ENCODE data around the gene IL7R. TPM values are rescaled to one million over a fixed set of nuclear protein-coding genes. Genes with fewer than 3 reads are reported as not detected.

Gene IL7R
- total RNA-seq, 4 donors from 2014 or later: 13.4 to 45.8 (median 23.7) TPM

DNA sequence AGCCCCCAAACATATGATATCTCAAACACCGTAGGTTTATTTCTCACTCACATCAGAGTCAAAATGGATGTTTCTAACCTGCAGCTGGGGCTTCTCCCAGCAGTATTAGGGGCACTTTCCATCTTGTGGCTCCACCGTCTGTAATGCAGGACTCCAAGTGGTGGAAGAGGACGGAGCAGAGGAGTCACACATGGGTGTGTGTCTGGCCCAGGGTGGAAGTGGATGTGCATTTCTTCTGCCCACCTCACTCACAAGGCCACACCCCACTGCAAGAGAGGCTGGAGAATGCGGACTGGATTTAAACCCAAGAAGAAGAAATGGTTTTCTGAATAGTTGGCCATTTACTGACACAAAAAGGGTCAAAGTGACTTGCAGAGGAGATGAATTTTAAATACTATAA, 13.9 kb downstream of the IL7R start:
- TF ChIP-seq, protein P1, sequence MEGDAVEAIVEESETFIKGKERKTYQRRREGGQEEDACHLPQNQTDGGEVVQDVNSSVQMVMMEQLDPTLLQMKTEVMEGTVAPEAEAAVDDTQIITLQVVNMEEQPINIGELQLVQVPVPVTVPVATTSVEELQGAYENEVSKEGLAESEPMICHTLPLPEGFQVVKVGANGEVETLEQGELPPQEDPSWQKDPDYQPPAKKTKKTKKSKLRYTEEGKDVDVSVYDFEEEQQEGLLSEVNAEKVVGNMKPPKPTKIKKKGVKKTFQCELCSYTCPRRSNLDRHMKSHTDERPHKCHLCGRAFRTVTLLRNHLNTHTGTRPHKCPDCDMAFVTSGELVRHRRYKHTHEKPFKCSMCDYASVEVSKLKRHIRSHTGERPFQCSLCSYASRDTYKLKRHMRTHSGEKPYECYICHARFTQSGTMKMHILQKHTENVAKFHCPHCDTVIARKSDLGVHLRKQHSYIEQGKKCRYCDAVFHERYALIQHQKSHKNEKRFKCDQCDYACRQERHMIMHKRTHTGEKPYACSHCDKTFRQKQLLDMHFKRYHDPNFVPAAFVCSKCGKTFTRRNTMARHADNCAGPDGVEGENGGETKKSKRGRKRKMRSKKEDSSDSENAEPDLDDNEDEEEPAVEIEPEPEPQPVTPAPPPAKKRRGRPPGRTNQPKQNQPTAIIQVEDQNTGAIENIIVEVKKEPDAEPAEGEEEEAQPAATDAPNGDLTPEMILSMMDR (IDR thresholded peaks at IDR 0.05): no peak
- ATAC-seq (ENCODE audit: low FRiP score) (no peak), DNase-seq (ENCODE audit: low spot score) (no peak)

GRCh38 chr5:35876454-35876853, 19.8 kb downstream of the IL7R start:
- ATAC-seq (ENCODE audit: low FRiP score) (no peak), DNase-seq (ENCODE audit: low spot score) (no peak)

DNA sequence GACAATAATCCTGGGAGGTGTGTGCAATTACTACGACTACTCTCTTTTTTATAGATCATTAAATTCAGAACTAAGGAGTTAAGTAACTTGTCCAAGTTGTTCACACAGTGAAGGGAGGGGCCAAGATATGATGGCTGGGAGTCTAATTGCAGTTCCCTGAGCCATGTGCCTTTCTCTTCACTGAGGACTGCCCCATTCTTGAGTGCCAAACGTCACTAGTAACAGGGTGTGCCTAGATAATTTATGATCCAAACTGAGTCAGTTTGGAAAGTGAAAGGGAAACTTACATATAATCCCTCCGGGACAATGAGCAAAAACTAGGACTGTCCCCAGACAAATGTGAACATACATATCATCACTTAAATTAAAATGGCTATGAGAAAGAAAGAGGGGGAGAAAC, 20.2 kb downstream of the IL7R start:
- ATAC-seq (ENCODE audit: low FRiP score): peak; percentile 28
- TF ChIP-seq, protein P1 (IDR thresholded peaks at IDR 0.05): no peak
- DNase-seq (ENCODE audit: low spot score): no peak

More at GRCh38 chr5:35876454-35876853, 19.8 kb downstream of the IL7R start:
- TF ChIP-seq, protein P1 (IDR thresholded peaks at IDR 0.05): no peak

DNA sequence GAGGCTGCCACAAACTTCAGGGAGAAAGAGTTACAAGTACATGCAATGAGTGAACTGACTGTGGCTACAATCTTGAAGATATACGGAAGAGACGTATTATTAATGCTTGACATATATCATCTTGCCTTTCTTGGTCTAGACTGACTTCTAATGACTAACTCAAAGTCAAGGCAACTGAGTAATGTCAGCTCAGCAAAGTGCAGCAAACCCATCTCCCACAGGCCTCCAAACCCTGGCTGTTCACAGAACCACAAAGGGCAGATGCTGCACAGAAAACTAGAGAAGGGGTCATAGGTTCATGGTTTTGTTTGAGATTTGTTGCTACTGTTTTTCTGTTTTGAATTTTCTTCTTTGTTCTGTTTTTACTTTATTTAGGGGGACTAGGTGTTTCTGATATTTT, 21.0 kb downstream of the IL7R start:
- DNase-seq (ENCODE audit: low spot score) (no peak), ATAC-seq (ENCODE audit: low FRiP score) (no peak)
- TF ChIP-seq, protein P1 (IDR thresholded peaks at IDR 0.05): no peak

- DNase-seq (ENCODE audit: low spot score): no peak
- TF ChIP-seq, protein P1 (IDR thresholded peaks at IDR 0.05): no peak
- ATAC-seq (ENCODE audit: low FRiP score): no peak
Observed at GRCh38 chr5:35878079-35878478, 21.4 kb downstream of the IL7R start.

- TF ChIP-seq, protein P1 (IDR thresholded peaks at IDR 0.05): no peak
- DNase-seq (ENCODE audit: low spot score) (no peak), ATAC-seq (ENCODE audit: low FRiP score) (no peak)
Observed at GRCh38 chr5:35879096-35879495, 22.4 kb downstream of the IL7R start.

GRCh38 chr5:35879649-35880048, 23.0 kb downstream of the IL7R start:
- ATAC-seq (ENCODE audit: low FRiP score): no peak
- TF ChIP-seq, protein P1 (IDR thresholded peaks at IDR 0.05): no peak
- DNase-seq (ENCODE audit: low spot score): no peak

All from omental fat pad (tissue), 4 donors.